Right renal pelvis (tissue), 4 donors: ENCODE data around the gene UNC79. TPM values are rescaled to one million over a fixed set of nuclear protein-coding genes. Genes with fewer than 3 reads are reported as not detected.

Experiments used
- DNase-seq, 4 donors: peaks; one replicate each; pipeline ENCODE4 v3.0.0-alpha.2; 2013; ENCODE audit warnings: low read depth in 4 of 4, low spot score in 3 of 4, missing footprints in 1 of 4
- polyA plus RNA-seq, 4 donors: library from polyadenylated mRNA; unstranded; fragments of 120-200 nt; gene quantifications; one replicate each; pipeline ENCODE4 v1.2.1, GENCODE V29; 2013; ENCODE audit not compliant: insufficient read length in 4 of 4

The UNC79 gene
- polyA plus RNA-seq, 4 donors, result 0.84 to 0.99 (median 0.87) TPM

DNA sequence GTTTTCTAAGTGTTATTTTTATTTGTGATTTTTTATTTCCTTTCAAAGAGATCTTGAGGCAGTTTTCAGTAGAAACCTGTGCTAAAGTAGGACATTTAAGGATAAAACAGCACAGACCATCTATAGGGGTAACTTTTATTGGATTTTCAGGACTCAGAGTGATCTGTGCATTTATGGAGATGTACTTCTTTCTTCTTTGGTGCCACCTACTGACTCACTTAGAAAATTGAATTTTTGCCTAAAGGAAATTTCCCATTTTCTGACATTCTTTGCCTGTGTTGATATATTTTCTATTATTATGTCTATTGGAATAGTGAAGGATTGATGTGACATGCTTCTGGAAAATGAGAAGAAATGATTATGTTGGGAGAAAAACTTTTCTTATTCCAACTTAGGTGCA is 113.0 kb downstream of the UNC79 start:
- no peak for DNase-seq

DNA sequence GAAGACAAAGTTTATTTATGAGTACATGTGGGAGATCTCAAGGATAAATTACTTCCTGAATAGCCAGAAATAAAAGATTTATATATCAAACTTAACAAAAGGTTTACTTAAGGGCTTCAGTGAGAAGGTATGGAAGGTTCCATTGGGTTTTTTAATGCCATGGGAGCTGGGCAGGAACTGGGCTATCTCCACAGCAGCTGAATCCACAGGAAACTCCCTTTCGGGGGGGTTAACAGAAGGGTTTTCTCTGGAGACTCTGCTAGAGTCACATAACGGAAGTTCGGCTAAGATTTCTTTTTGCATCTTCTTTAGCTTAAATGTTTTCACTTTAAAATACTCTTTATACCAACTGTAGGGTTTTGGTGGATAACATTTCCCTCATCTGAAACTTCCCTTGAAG is 113.5 kb downstream of the UNC79 start:
- DNase-seq, result no peak

DNA sequence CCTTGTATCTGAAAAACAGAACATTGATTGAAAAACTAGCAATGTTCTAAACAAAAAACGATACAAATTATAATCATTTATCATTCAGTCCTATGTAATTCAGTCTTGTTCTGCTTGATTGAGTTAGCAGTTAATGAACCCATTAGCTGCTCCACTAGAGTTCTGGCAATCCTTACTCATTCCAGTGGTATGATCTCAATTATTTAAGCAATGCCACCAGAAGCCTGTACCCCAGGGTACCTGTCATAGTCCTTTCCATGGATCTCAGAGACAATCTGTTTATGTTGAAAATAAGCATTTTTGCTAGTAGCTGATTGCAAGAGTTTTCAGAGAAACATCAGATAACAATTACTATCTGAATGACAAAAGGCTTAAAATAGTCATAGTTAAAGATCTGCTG is 115.9 kb downstream of the UNC79 start:
- DNase-seq, result no peak

DNA sequence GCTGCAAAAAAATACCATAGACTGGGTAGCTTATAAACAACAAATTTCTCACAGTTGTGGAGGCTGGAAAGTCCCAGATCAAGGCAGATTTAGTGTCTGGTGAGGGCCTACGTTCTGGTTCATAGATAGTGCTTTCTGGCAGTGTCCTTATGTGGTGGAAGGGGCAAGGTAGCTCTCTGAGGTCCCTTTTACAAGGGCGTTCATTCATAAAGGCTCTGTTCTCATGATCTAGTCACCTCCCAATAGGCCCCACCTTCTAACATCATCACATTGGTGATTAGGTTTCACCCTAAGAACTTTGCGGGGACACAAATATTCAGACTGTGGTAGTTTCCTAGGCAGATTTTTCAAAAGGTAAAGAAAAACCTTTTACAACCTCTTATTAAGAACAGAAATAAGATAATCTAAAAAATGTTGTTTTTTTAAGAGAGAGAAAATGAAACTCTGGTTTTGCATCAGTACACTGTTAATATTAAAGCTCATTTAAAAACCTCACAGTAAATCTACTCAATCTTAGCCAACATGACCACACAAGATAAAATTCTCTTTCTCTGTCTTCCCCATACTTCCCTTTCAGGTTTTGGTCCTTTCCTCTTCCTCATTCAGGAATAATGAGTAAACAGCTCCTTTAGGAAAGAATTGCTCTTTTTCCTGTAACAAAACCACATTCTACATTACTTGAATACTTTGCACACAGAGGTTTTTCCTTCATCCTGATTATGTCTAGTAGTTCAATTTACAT is 117.5 kb downstream of the UNC79 start:
- DNase-seq, result no peak

DNA sequence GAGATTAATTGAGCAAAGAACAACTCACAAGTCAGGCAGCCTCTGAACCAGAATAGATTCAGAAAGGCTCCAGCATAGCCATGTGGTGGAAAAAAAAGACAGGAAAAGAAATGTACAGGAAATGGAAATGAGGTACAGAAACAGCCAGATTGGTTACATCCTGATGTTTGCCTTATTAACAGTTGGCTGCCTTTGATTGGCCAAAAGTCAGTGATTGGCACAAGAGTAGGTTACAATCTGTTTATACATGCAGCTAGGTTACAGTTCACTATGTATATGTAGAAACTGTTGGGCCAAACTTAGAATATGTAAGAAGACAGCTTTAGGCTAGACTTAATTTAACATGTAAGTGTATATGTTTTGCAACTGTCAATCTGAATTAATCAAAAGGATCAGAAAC is 118.9 kb downstream of the UNC79 start:
- no peak for DNase-seq

DNA sequence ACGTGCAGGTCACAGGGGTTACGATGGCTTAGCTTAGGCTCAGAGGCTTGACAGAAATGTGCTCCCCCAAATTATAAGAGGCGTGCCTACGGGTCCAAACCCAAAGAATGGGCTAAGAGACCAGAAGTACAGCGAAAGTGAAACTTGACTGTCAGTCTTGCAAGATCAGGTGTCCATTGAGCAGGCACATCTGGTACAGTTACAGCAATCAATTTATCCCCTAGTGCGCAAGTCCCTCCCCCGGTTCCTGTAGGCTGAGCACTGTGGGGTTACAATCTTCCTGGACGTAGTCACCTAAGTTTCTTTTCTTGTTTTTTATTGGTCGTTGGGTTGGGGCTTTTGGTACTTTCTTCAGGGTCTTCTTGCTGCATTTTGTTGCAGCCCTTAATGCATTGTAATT is 134.2 kb downstream of the UNC79 start:
- DNase-seq, result no peak

DNA sequence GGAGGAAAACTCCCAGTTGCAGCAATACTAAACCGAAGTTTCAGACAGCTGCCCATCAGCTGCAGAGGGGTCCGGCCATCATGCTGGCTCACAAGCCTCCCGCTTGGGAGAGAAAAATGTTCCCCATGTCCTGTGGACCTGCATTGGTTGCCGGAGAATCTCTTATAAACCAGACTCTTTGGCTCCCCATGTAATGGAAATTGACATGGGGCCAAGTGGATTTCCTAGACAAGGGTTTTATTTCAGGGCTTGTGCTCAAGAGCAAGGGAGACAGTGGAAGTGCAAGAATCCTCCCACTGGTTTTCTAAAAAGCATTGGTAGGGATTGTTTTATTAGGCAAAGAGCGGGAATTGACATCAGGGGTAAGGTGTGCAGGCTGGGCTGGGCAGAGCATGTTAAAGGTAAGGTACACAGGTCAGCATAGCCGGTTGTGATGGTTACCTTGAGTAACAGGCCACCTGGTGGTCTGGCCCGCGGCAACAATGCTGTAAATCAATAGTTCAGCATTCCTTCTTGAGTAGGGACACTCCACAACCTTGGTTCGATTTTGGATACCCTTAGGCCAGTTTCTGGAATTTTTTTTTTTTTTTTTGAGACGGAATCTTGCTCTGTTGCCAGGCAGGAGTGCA is 135.4 kb downstream of the UNC79 start:
- no peak for DNase-seq

DNA sequence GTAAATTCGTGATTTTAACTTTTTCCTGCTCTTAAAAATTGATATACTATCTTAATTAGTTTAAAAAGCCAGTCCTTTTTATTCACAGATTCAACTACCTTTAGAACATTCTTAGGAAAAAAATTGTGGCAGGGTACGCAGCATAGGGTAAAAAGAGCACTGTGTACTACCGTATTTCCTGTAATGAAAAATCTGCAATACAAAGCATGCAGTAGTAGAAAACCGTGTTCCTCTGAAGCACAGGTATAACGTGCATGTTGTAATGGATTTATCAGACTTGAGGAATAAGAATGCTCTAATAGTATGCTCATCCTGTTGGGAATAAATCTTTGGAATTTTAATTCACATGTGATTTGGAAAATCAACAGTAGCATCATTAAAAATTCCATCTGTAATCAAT is 140.5 kb downstream of the UNC79 start:
- no peak for DNase-seq

DNA sequence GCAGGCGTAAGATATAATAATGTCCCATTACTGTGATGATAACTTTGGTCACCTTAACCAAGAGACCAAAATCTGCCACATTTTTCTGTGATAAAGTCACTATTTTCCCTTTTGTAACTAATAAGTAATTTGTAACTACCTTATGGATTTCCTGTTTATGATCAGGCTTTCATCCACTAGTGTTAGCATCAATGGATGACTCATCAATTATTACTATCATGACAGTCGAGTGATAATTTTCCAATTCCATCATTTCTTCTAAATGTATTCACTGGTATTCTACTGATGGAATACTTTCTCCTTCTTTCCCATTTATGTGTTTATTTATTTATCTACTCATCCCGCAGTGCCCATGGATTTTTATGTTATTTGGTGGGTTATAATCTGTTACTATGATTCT is 148.4 kb downstream of the UNC79 start:
- DNase-seq, result no peak

DNA sequence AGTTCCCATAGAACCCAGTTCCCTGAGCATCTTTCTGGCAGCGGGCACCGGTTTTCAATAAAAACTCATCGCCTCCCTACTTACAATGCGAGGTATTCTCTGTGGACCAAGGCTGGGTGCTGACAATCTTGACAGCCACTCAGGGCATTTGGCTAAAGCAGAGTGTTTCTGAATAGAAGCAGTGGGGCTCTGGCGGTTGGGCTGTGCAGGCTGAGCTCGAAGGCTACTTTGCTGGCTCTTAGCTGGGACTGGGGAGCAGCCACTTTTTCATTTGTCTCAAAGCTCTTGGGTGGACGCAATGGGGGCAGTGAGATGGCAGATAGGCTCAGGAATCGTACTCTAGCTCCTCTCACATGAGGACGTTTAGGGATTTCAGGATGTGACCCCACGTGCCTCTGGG is 151.8 kb downstream of the UNC79 start:
- no peak for DNase-seq

DNA sequence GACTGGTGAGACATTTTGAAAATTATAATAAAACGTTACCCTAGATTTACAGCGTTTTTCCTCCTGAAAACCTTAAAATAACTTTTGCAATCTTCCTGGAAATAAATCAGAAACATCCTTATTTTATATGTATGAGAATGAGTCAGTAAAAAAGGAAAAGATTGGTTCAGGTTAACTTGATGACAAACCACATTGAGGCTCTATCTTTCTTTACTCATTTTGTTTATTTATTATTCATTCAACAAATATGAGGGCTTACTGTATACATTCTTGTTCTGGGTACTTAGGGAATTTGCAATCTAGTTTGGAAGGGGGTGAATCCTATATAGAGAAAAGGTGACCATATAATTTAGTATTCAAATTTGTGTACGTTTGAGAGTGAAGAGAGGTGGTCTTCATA is 156.6 kb downstream of the UNC79 start:
- no peak for DNase-seq

DNA sequence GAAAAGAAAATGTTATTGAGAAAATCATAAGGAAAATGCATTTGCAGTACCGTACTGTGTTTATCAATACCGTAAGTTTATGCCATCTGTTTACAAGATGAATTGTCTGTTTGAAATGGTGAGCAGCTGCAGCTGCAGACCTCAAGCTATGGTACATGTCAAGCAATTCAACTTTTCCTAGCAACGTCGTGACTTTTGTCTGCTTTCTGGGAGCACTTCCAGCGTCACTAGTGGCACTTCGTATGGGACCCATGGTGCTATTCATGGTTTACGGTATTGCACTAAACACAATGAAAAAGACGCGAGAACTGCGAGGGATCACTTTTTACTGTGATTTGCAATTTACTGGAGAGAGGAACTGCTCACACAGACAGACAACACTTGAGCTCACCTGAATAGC is 160.8 kb downstream of the UNC79 start:
- no peak for DNase-seq

DNA sequence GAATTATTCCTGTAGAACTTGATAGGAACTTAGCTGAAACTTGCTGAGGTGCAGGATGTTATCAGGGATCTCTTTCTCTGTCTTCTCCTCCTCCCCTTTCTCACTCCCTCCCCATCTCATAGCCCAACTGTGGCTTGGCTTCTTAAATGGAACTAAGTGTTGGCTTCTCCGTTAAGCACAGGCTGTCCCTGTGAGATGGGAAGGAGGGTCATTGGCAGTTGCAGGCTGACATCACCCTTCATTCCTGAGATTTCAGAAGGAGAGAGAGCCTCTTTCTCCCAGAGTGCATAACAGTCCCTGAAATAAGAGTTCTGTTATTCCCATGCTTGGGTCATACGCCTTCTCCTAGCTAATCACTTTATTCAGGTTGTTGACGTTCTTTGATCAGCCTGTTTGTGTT is 162.0 kb downstream of the UNC79 start:
- no peak for DNase-seq

DNA sequence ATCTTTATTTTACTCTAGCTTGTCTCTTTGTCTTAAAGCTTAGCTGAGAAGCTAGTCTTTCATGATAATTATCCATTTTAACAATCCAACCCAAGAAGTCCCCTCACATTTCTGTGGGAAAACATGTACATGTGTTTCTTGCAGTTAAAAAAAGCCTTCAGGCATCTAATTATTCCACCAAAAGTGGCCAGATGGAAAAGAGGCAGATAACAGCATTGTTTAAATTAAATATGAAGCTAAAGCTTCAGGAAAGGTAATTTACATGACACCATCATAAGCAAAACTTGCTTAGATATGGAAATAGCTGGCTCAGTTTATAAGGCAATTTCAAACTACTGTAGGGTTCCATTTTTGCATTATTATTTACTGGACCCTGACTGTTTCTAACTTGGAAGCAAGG is 175.4 kb downstream of the UNC79 start:
- no peak for DNase-seq

DNA sequence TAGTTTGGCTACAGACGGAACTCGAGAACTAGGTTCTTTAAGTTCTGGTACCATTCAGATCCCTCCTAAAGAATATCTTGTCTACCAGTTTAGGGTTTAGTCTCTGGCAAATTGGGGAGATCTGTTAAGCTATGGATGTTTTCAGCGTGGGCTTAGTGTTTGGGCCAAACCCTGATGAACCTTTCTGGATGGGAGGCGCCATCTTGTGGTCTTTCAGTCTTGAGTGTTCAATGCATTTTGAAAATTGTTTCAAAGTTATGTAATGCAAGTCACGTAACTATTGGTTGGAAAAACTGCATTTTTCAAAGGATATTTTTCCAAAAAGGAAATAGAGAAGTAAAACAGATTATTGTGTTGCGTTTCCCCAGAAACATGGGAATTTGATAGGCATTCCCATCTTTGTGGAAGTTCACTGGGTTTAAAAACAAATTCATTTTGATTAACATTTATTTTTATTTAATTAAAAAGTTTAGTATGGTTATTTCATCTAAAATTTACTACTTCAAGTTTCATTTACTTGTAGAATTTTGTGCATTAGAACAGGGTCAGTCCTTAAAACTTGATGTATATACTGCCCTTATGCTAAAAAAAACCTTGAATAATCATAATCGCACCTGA is 188.5 kb downstream of the UNC79 start:
- peak; percentile 21 to 43 (median 32) for DNase-seq

DNA sequence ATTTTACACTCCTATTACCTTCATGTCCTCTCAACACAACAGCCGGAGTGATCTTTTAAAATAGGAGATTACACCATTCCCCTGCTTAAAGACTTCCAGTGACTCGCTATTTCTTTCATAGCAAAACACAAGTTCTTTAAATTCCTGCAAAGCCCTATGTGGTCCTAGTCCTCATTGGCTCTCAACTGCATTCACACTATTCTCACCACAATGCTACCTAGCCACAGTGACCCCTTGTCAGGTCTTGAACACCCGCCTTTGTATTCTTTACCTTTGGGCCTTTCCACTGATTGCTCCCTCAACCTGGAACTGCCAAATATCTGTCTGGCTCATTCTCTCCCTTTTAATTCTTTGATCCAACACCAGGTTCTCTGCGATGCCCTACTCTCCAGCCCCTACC is 197.3 kb downstream of the UNC79 start:
- DNase-seq, result no peak

DNA sequence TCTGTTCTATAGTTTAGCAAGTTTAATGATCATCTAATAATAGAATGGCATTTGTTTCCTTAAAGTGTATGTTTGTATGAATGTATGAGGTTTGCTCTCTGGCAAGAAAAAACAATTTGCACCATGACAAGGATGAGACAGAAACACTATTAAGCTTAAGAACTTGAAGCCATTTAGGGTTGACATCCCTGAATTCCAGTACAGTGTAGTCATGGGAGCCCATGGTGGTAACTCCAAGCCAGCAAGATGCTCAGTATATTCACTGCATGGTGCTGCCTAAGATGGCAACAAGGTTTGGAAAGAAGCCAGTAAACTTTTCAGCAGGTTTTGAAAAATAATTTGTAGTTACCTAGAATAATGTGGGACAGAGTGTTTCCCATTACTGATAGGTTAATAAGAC is 198.9 kb downstream of the UNC79 start:
- no peak for DNase-seq

DNA sequence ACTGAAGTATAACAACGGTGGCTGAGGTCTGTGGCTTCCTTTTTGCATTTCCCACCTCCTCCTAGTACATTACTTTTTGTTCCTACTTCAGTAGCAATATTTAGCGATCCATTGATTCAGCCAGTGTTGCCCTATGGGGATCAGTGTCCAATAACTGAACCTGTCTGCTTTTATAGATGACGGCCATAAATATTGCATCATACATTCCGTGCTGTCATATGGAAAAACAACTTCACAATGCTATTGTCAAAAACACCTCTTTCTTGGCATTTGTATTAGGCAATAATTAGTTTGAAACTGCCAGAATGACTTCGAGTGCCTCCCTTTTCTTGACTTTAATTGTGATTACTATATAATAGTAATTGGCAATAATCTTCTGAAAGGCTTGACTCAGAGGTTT is 208.1 kb downstream of the UNC79 start:
- DNase-seq, result no peak

DNA sequence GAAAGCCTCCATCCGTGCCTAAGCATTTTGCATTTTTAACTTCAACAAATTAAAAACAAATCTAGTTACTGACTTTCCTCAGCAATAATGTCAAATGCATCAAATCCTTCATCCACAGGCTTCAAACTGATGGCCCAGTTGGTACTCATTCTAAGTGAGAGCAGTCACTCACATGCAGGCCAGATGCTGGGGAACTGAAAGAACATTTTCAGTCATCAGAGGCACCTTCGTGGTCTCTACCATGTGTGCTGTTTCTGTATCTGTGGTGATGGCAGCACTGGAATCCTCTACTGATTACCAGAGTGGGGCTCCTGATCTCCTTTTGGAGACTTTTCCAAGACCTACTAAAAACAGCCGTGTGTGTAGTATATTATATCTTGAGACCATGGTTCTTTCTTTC is 212.4 kb downstream of the UNC79 start:
- DNase-seq, result no peak

DNA sequence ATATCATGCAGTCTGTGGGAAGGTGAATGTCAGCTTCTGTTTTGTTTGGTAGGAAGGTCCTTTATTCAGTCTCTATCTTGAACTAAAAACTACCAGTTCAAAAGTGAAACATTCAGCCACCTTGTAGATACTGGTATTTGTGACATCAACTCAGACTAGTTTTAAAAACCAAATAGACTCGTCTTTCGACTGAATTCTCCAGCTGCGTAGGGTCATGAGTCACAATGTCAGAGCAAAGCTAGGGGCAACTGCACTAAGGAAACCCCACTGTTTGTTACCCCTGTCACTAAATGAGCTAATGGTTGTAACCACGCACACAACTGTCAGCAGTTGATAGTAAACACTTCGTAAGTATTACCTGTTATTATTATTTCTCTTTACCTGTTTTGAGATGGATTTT is 212.9 kb downstream of the UNC79 start:
- DNase-seq, result no peak

DNA sequence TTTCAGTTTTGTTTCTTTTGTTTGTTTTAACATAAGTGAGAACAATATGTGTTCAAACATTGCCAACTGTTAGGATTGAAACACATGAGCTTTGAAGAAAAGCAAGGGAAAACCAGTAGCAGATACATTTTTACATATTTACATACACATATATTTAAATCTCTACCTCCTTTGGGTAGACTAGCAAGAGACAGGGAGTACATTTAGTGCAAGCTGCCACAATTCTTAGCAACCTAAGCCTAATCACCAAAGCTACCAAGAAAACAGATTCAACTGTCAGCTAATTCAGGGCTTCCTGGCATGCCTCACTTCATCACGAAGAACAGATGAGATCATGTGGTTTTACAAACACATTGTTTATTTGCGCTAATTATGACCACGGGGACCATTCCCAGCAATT is 214.5 kb downstream of the UNC79 start:
- no peak for DNase-seq

DNA sequence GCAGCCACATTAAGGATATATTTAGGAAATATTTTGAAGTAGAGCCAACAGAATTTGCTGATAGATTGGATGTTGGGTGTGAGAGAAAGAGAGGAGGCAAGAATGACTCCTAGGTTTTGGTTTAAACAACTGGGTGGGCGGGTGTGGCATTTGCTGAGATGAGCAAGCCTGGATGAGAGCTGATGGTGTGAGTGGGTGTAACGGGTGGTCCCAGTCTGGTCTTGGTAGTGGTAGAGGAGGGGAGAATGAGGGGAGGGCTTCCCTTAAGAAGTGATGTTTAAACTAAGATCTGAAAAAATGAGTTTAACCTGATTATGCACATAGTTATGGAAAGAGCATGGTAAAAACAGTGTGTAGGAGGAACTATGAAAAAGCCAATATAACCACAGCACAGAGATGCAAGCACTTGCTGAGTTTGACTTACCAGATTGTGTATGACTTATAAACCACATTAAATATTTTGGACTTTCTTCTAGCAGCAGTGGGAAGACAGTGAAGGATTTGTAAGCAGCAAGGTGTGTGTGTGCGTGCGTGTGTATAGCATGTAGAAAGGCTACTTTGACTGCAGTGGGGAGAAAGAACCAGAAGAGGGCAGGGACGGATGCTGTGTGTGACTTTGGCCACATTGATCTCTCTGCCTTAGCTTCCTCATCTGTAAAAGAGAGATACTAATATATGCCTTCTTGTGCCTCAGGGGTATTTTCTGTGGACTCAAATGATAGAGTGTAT is 217.9 kb downstream of the UNC79 start:
- DNase-seq, result no peak
